UCSD-AML1 (cell line): ENCODE results near the gene DGCR2.
"Not testable (repeated sequence)": the region's sequence is repeated elsewhere in the genome, so short reads cannot be mapped to it uniquely, and the experiment has no call there.

Experiments used
- DNase-seq: peaks from one replicate; lab custom pipeline; 2025; ENCODE audit not compliant: unreplicated experiment; lab: John Stamatoyannopoulos, UW

The DGCR2 gene

GRCh38 chr22:19032898-19033567, 89.2 kb downstream of the DGCR2 start:
- DNase-seq: not testable (repeated sequence)

DNA sequence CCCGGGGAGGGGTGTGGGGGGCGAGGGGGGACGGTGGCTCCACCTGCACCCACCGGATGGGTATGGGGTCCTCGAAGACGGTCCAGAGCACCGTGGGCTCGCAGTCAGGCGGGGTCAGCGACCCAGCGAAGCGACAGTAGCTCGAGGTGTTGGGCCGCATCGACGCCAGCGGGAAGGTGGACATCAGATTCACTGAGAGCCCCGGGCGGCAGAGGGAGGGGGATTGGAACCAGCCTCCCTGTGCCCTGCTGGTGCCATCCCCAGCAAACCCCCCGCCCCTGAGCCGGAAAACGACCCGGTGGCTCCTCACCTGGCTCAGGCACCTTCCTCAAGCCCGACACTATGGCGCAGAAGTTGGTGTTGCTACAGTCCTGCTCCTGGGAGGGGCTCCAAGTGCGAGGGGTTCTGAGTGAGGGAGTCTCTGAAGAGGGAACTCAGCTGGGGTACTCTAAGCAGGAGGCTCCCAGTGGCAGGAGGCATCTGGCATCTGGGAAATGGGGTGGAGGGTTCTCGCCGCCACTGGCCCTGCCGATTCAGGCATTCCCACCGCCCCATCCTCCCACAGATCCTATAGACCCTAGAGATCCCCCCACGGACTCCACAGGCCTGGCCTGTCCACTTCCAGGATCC, 89.9 kb downstream of the DGCR2 start:
- DNase-seq: not testable (repeated sequence)

DNA sequence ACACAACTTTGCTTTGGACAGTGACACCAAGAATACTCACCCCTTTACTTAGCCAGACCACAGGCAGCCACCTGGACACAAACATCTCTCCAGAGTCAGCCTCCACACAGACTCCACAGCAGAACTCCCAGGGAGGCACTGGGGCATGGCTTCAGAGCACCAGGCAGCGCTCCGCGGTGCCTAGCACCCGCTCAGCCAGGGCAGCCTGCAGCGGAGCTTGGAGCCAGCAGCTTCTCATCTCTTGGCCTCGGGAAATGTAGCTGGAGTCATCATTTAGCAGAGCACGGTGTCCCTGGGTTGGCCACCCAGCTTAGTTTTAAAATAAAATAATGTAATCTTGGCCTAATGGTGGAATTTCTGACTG, 91.3 kb downstream of the DGCR2 start:
- DNase-seq: not testable (repeated sequence)

GRCh38 chr22:19030226-19030888, 91.9 kb downstream of the DGCR2 start:
- DNase-seq: not testable (repeated sequence)

DNA sequence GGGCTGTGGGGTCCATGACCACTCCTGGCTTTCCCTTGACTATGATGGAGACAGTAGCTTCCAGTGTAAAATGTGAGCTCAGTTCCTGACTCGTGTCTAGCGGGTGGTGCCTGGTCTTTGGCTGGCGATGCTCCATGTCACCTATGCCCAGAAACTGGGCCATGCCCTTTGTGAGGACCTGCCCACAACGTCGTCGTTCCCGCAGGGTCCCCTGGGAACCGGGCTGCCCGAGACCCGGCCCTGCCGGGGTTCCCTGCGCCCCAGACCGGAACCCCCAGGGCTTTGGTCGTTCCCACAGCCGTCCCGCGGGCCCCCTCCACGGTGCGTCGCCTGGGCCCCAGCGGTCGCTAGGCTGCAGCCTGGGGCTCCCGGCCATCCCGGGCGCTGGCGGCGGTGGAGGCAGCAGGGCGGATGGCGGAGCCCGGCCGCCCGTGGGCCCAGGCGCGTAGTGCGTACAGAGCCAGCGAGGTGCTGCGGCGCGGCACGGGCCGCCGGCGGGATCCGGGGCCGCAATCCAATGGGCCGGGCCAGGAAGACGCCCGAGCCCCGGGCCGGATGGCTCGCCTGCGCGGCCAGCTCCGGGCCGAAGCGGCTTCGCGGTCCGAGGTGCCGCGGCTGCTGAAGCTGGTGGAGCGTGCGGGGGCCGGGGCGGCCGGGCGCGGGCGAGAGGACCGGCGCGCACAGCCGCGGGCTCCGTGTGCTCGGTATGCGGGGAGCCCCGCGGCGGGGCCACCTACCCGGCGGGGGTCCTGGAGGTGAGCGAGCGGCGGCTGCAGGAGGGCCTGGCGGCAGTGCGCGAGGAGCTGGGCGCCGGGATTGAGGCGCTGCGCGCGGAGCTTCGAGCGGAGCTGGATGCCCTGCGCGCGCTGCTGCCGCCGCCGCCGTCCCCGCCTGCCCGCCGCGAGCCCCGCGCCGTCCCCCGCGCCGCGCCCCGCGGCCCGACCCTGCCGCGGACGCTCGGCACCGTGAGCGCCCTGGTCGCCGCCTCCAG, 92.8 kb downstream of the DGCR2 start:
- not testable (repeated sequence) for DNase-seq

- DNase-seq: not testable (repeated sequence)
Observed at GRCh38 chr22:19028060-19028455, 94.2 kb downstream of the DGCR2 start.

DNA sequence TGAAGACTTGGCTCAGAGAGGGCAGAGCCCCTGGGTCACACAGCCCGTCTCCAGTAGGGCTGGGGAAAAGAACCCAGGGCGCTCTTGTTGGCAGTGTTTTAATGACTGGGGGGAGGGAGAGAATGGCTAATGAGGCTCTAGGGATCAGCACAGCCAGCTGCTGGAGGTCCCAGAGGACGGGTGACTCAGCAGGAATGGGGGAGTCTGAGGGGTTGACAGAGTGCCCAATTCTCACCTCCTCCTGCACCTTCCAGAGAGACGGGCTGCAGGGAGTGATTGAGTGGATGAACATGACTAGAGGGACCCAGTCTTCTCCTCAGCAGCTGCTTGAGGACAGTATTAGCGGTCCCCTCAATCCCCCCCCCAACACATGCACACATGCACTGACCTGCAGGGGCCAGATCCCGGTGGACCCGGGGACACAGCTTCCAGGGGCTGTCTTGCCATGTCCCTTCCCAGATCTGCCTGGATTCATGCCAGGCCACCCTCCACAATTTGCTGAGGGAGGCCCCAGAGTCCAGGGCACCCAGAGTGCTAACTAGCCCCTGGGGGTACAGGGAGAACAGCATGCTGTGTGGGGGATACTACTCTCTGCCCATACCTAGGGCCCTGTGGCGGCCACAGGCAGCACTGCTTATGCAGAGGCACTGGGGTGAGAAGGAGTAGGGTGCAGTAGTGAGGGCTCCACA, 94.7 kb downstream of the DGCR2 start:
- DNase-seq: not testable (repeated sequence)

- not testable (repeated sequence) for DNase-seq
Observed at GRCh38 chr22:19026080-19026479, 96.1 kb downstream of the DGCR2 start.

GRCh38 chr22:19024956-19025489, 97.2 kb downstream of the DGCR2 start:
- not testable (repeated sequence) for DNase-seq

- not testable (repeated sequence) for DNase-seq
Observed at GRCh38 chr22:19023931-19024330, 98.3 kb downstream of the DGCR2 start.

GRCh38 chr22:19022755-19023154, 99.5 kb downstream of the DGCR2 start:
- DNase-seq: no peak

GRCh38 chr22:19019679-19020032, 102.6 kb downstream of the DGCR2 start:
- no peak for DNase-seq

DNA sequence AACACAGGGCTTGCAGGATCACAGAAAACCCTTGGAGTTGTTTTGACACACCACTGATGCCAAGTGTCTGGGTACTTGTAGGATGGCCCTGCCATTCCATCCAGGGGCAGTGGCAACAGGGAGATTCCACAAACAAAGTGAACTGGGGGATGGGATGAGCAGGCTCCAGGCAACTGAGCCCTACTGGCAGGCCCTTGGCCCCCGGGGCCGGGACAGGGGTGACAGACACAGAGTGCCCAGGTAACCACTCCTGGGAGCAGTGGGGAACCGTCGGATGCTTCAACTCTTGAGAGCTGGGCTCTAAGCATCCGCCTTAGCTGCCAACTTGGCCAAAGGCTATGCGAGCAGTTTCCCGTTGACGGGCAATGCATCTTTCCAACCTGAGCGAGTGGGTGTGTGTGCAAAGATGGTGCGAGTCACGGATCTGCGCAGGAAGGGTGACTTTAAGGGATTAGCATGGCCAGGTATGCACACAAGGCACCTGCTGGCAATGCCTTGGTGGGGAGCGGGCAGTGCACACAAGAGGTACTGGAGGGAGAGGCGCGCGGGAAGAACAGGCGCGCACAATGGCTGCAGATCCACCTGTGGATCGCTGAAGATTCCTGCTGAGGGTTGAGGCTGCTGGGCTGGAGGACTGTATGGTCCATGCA, 103.1 kb downstream of the DGCR2 start:
- DNase-seq: no peak

DNA sequence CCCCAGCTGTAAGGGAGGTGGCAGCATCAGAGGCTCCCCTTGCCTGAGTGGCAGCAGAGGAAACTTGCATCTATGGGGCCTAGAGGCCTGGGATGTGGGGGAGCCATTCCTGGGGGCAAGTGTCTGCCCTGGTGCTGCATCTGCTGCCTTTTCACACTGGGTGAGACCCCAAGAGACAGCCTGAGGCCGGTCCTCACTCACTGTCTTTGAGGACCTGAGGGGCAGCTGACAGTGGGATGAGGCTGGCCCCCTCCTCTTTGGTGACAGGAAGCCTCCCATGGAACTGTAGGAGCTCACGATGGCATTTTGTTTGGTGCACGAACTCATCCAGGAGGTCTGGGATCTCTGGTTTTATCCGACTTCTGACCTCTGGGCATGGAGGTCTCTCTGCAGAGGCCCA, 104.0 kb downstream of the DGCR2 start:
- no peak for DNase-seq

DNA sequence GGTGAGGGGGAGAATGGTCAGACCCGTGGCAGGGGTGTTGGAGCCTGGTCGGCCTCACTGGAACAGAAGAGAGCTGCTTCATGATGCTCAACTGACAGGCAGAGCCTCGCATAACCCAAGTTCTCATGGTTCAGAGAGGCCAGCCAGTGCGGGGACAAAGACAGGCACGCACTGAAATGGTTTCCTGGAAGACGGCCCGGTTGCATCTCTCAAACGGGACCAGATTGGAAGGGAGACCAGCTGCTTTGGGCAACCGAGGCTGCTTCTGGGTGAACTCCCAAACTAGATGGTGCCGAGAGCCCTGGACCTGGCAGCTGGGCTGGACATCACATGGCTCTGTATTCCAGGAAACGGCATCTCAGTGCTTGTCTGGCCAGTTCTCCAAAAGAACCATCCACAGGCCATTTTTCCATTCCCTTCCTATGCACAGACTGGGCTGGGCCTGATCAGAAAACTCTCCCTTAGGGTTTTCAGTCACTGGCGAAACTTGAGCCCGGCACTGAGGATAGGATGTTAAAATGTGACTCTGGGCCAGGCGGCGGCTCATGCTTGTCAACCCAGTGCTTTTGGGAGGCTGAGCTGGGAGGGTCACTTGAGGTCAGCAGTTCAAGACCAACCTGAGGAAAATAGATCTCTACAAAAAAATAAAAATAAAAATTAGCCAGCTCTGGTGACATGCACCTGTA, 106.0 kb downstream of the DGCR2 start:
- no peak for DNase-seq

- DNase-seq: no peak
Observed at GRCh38 chr22:19014886-19015285, 107.3 kb downstream of the DGCR2 start.

DNA sequence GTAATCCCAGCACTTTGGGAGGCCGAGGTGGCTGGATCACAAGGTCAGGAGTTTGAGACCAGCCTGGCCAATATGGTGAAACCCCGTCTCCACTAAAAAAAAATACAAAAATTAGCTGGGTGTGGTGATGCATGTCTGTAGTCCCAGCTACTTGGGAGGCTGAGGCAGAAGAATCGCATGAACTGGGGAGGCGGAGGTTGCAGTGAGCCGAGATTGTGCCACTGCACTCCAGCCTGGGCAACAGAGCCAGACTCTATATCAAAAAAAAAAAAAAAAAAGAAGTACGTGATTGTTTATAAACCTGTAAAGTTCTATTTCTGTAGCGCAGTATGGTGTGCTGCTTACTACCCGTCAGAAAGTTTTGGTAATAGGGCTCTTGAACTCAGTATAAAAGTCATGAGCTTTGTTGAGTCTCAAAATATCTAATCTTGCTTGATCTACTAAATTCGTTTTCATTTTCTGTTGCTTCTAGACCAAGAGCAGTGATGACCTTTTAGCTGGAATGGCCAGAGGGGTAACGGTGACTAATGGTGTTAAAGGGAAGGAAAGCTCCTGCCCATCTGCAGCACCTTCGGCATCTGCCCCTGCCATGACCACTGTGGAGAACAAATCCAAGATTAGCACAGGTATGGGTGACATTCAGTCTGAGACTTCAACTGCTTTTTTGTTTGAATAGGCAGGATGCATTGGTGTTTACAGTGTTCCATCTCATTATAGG, 108.2 kb downstream of the DGCR2 start:
- DNase-seq: not testable (repeated sequence)

DNA sequence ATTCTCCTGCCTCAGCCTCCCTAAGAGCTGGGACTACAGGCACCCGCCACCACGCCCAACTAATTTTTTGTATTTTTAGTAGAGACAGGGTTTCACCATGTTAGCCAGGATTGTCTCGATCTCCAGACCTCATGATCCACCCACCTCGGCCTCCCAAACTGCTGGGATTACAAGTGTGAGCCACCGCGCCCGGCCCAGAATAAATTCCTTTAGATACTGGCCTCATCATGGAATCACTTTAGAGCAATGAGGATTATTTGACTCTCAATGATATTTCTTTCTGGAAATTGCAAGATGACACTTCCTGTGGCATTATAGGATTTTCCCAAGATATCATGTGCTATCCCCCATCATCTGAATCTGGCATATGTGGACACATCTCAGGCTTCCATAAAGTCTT, 108.8 kb downstream of the DGCR2 start:
- DNase-seq: not testable (repeated sequence)
